Stimulated activated CD8-positive, alpha-beta memory T cell treated with anti-CD3 and anti-CD28 coated beads, Interleukin-2, amount 100 ng/mL, for 48 hours (primary cell): Measurements from ENCODE around the gene NAALAD2.

Experiments used
- DNase-seq, 2 donors: peaks; one replicate each; pipeline ENCODE4 v3.0.0-alpha.2; 2020; ENCODE audit warnings: low read depth in 2 of 2

NAALAD2 gene

GRCh38 chr11:90241414-90241813 lies 107.0 kb downstream of the NAALAD2 start:
- DNase-seq, result no peak
